ENCODE measurements around the gene CYB561A3. TPM values are rescaled to one million over a fixed set of nuclear protein-coding genes. Genes with fewer than 3 reads are reported as not detected.
"Not testable (repeated sequence)": the region's sequence is repeated elsewhere in the genome, so short reads cannot be mapped to it uniquely, and the experiment has no call there.

Gene CYB561A3
- 20.1 and 47.0 TPM in 2 replicates for total RNA-seq

- peak; percentile 88 for DNase-seq (ENCODE audit: low read depth)
Measured at GRCh38 chr11:61361741-61362541, at the start of gene CYB561A3, which contains the start of gene TMEM138. Gene CYB561A3 (minus strand): TSS chr11:61361882. CDS start chr11:61356713, 5,169 bp downstream. Gene TMEM138 (plus strand): TSS chr11:61362374. CDS start chr11:61364391, 2,017 bp downstream.

GRCh38 chr11:61406991-61407728, 45.5 kb upstream of the CYB561A3 start:
- DNase-seq (ENCODE audit: low read depth) = no peak

GRCh38 chr11:61406067-61406466, 44.4 kb upstream of the CYB561A3 start:
- no peak for DNase-seq (ENCODE audit: low read depth)

- no peak for DNase-seq (ENCODE audit: low read depth)
Measured at GRCh38 chr11:61404641-61405040, 43.0 kb upstream of the CYB561A3 start.

- no peak for DNase-seq (ENCODE audit: low read depth)
Measured at GRCh38 chr11:61404103-61404502, 42.4 kb upstream of the CYB561A3 start.

- no peak for DNase-seq (ENCODE audit: low read depth)
Measured at GRCh38 chr11:61403658-61404057, 42.0 kb upstream of the CYB561A3 start.

- DNase-seq (ENCODE audit: low read depth) = no peak
Measured at GRCh38 chr11:61401573-61401972, 39.9 kb upstream of the CYB561A3 start.

GRCh38 chr11:61401173-61401572, 39.5 kb upstream of the CYB561A3 start:
- DNase-seq (ENCODE audit: low read depth) = no peak

GRCh38 chr11:61392981-61393595, 31.4 kb upstream of the CYB561A3 start:
- DNase-seq (ENCODE audit: low read depth) = peak; percentile 32

- no peak for DNase-seq (ENCODE audit: low read depth)
Measured at GRCh38 chr11:61390161-61390560, 28.5 kb upstream of the CYB561A3 start.

GRCh38 chr11:61384271-61385242, 22.9 kb upstream of the CYB561A3 start:
- DNase-seq (ENCODE audit: low read depth) = no peak

GRCh38 chr11:61383859-61384258, 22.2 kb upstream of the CYB561A3 start:
- DNase-seq (ENCODE audit: low read depth) = not testable (repeated sequence)

- DNase-seq (ENCODE audit: low read depth) = no peak
Measured at GRCh38 chr11:61380884-61381283, 19.2 kb upstream of the CYB561A3 start.

- peak; percentile 93 for DNase-seq (ENCODE audit: low read depth)
Measured at GRCh38 chr11:61378713-61379313, 17.1 kb upstream of the CYB561A3 start.

GRCh38 chr11:61377461-61378160, 15.9 kb upstream of the CYB561A3 start:
- DNase-seq (ENCODE audit: low read depth) = no peak

- no peak for DNase-seq (ENCODE audit: low read depth)
Measured at GRCh38 chr11:61375761-61376108, 14.1 kb upstream of the CYB561A3 start.

- DNase-seq (ENCODE audit: low read depth) = no peak
Measured at GRCh38 chr11:61372659-61373420, 11.2 kb upstream of the CYB561A3 start.

- no peak for DNase-seq (ENCODE audit: low read depth)
Measured at GRCh38 chr11:61370349-61371005, 8.8 kb upstream of the CYB561A3 start.

Measured in renal cortical epithelial cell (primary cell).